ENCODE results near the gene NCOA4. TPM values are rescaled to one million over a fixed set of nuclear protein-coding genes. Genes with fewer than 3 reads are reported as not detected.
"Not testable (repeated sequence)": the region's sequence is repeated elsewhere in the genome, so short reads cannot be mapped to it uniquely, and the experiment has no call there.

NCOA4 gene
- total and polyA plus RNA-seq, 2 of the 8 experiments (the other 6 are each of a cell fraction or from before 2014, with no cell fraction given), result 28.9 to 65.2 TPM

DNA sequence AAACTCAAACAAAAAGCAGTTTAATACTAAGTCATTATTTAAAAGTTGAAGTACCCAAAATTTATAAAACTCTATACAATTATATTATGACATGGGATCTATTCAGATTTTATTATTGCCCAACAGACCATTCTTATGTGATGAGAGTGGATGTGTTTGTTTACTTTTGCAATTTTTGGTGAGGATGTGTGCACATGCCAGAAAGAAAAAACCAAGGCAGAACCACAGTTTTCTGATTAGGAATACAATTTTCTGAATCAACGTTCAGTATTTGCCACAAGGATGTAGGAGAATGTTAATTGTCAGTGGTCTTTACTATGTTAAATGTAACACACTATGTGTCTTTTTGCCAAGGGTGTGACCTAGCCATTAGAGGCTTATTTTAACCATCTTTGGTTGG lies 49.1 kb downstream of the NCOA4 start:
- H3K23ac ChIP-seq (ENCODE audit: insufficient read length); H4K8ac ChIP-seq (ENCODE audit: extremely low read depth, insufficient read depth, low read length); H3K18ac ChIP-seq (ENCODE audit: extremely low read depth, low read length); H3K4me2 ChIP-seq (ENCODE audit: insufficient read depth in 1 of 2, low read depth in 2 of 2, low read length in 2 of 2); H3K9ac ChIP-seq (replicated peaks in 1 of 4; ENCODE audit: extremely low read depth in 1 of 4, low read depth in 3 of 4, low read length in 3 of 4); H3K56ac ChIP-seq (replicated peaks; ENCODE audit: insufficient read length, low read depth, low read length); FAIRE-seq; POLR2A ChIA-PET (ENCODE audit: partially characterized antibody); H4K5ac ChIP-seq (ENCODE audit: insufficient read length, low read depth, low read length); H3K4me3 ChIP-seq (ENCODE audit: extremely low read depth in 1 of 4, insufficient read depth in 2 of 4, low read depth in 3 of 4, low read length in 4 of 4); H2AFZ ChIP-seq (ENCODE audit: low read length); H3K4me1 ChIP-seq (replicated peaks in 1 of 4; ENCODE audit: control insufficient read depth in 3 of 4, insufficient read depth in 4 of 4, low read length in 3 of 4); H3K9me3 ChIP-seq (ENCODE audit: insufficient read depth in 2 of 2, low read depth in 1 of 2, low read length in 1 of 2); H4K20me1 ChIP-seq (replicated peaks in 1 of 2; ENCODE audit: control insufficient read depth in 1 of 2, insufficient read depth in 2 of 2, low read length in 2 of 2); H3K4ac ChIP-seq (replicated peaks; ENCODE audit: insufficient read length, low read depth, low read length); CTCF ChIA-PET (ENCODE audit: partially characterized antibody); H2AK5ac ChIP-seq (ENCODE audit: low read depth, low read length); H2BK120ac ChIP-seq (replicated peaks; ENCODE audit: low read depth, low read length); H2BK5ac ChIP-seq (ENCODE audit: low read depth, low read length); H3K27me3 ChIP-seq (replicated peaks in 1 of 4; ENCODE audit: control insufficient read depth in 3 of 4, extremely low read depth in 1 of 4, insufficient read depth in 3 of 4, low read length in 3 of 4); H3K79me1 ChIP-seq (ENCODE audit: low read depth, low read length); H2BK15ac ChIP-seq (ENCODE audit: low read length); DNase-seq (ENCODE audit: low read depth in 1 of 2, low spot score in 2 of 2); H2BK12ac ChIP-seq (ENCODE audit: low read depth, low read length); H3K14ac ChIP-seq (ENCODE audit: insufficient read length); H3K27ac ChIP-seq (ENCODE audit: low read depth, low read length); H2BK20ac ChIP-seq (ENCODE audit: low read length); H4K91ac ChIP-seq (replicated peaks; ENCODE audit: insufficient read length, low read length); H3K23me2 ChIP-seq (ENCODE audit: low read depth, low read length): not testable (repeated sequence)
- 93% methylated on average over 1 of the region's 1 CpG; no CpG with 5 or more reads in 1 of the 2 experiments for WGBS, 2 experiments (ENCODE audit: extremely low coverage in 1 of 2, insufficient coverage in 1 of 2, insufficient read length in 1 of 2, insufficient replicate concordance in 2 of 2, low coverage in 1 of 2, low lambda C conversion rate in 2 of 2, missing lambda C conversion rate in 1 of 2)
- Histone ChIP-seq H3K36me3 (ENCODE audit: control insufficient read depth in 2 of 4, insufficient read depth in 4 of 4, low read length in 3 of 4) (peaks cover 0 to 16% (median 10%) of the 10 kb centered on the region in 4 experiments; a peak in 6 of 8 replicates), H3K79me2 (ENCODE audit: control insufficient read depth in 1 of 2, insufficient read depth in 2 of 2, low read length in 2 of 2) (peaks cover 0 to 17% of the 10 kb centered on the region in 2 experiments; a peak in 2 of 4 replicates)

- H4K5ac ChIP-seq (ENCODE audit: insufficient read length, low read depth, low read length); H3K79me1 ChIP-seq (ENCODE audit: low read depth, low read length); H2BK5ac ChIP-seq (ENCODE audit: low read depth, low read length); CTCF ChIA-PET (ENCODE audit: partially characterized antibody); H4K8ac ChIP-seq (ENCODE audit: extremely low read depth, insufficient read depth, low read length); H3K9me3 ChIP-seq (ENCODE audit: insufficient read depth in 2 of 2, low read depth in 1 of 2, low read length in 1 of 2); H3K4ac ChIP-seq (replicated peaks; ENCODE audit: insufficient read length, low read depth, low read length); H3K27me3 ChIP-seq (replicated peaks in 1 of 4; ENCODE audit: control insufficient read depth in 3 of 4, extremely low read depth in 1 of 4, insufficient read depth in 3 of 4, low read length in 3 of 4); H2BK15ac ChIP-seq (ENCODE audit: low read length); H3K4me3 ChIP-seq (ENCODE audit: extremely low read depth in 1 of 4, insufficient read depth in 2 of 4, low read depth in 3 of 4, low read length in 4 of 4); H3K27ac ChIP-seq (ENCODE audit: low read depth, low read length); H2AFZ ChIP-seq (ENCODE audit: low read length); DNase-seq (ENCODE audit: low read depth in 1 of 2, low spot score in 2 of 2); H3K56ac ChIP-seq (replicated peaks; ENCODE audit: insufficient read length, low read depth, low read length); H2BK12ac ChIP-seq (ENCODE audit: low read depth, low read length); H2BK120ac ChIP-seq (replicated peaks; ENCODE audit: low read depth, low read length); H3K18ac ChIP-seq (ENCODE audit: extremely low read depth, low read length); H2AK5ac ChIP-seq (ENCODE audit: low read depth, low read length); H3K9ac ChIP-seq (replicated peaks in 1 of 4; ENCODE audit: extremely low read depth in 1 of 4, low read depth in 3 of 4, low read length in 3 of 4); POLR2A ChIA-PET (ENCODE audit: partially characterized antibody); H4K20me1 ChIP-seq (replicated peaks in 1 of 2; ENCODE audit: control insufficient read depth in 1 of 2, insufficient read depth in 2 of 2, low read length in 2 of 2); H3K14ac ChIP-seq (ENCODE audit: insufficient read length); H4K91ac ChIP-seq (replicated peaks; ENCODE audit: insufficient read length, low read length); H3K4me1 ChIP-seq (replicated peaks in 1 of 4; ENCODE audit: control insufficient read depth in 3 of 4, insufficient read depth in 4 of 4, low read length in 3 of 4); H3K23me2 ChIP-seq (ENCODE audit: low read depth, low read length); H3K4me2 ChIP-seq (ENCODE audit: insufficient read depth in 1 of 2, low read depth in 2 of 2, low read length in 2 of 2); H3K36me3 ChIP-seq (ENCODE audit: control insufficient read depth in 2 of 4, insufficient read depth in 4 of 4, low read length in 3 of 4); H2BK20ac ChIP-seq (ENCODE audit: low read length); FAIRE-seq; H3K23ac ChIP-seq (ENCODE audit: insufficient read length): not testable (repeated sequence)
- peaks cover 2 to 37% of the 10 kb centered on the region in 2 experiments for H3K79me2 ChIP-seq (ENCODE audit: control insufficient read depth in 1 of 2, insufficient read depth in 2 of 2, low read length in 2 of 2)
- WGBS, 2 experiments (ENCODE audit: extremely low coverage in 1 of 2, insufficient coverage in 1 of 2, insufficient read length in 1 of 2, insufficient replicate concordance in 2 of 2, low coverage in 1 of 2, low lambda C conversion rate in 2 of 2, missing lambda C conversion rate in 1 of 2), result 93% methylated on average over 1 of the region's 2 CpGs; no CpG with 5 or more reads in 1 of the 2 experiments
These were observed 51.9 kb downstream of the NCOA4 start for GRCh38 chr10:45978554-45978953.
